Spleen (tissue), 11 donors: ENCODE results near the gene RGS6. TPM values are rescaled to one million over a fixed set of nuclear protein-coding genes. Genes with fewer than 3 reads are reported as not detected.

Experiments
- DNase-seq: peaks from one replicate; pipeline ENCODE4 v3.0.0-alpha.2; 2020
- H3K27ac ChIP-seq, 8 donors: fragments of 200-600 bp; sonication (generic) in 7 of 8; 1 replicate in 4 of 8; 2 replicates in 4 of 8; pipeline versions ENCODE4 v1.5.0 to v1.8.0; 2016 to 2021; ENCODE audit warnings: inconsistent platforms in 4 of 8, mild to moderate bottlenecking in 4 of 8, moderate library complexity in 1 of 8
- H3K27me3 ChIP-seq, 7 donors: fragments of 200-600 bp; sonication (generic) in 6 of 7; replicated peaks in 1 of 7; 1 replicate in 4 of 7; 2 replicates in 3 of 7; pipeline versions ENCODE4 v1.5.0 to v1.8.0; 2016 to 2021; ENCODE audit warnings: inconsistent platforms in 3 of 7, mild to moderate bottlenecking in 1 of 7
- H3K36me3 ChIP-seq, 6 donors: fragments of 200-600 bp; sonication (generic) in 5 of 6; 1 replicate in 4 of 6; 2 replicates in 2 of 6; pipeline versions ENCODE4 v1.5.0 to v1.8.0; 2016 to 2021; ENCODE audit warnings: inconsistent platforms in 2 of 6
- H3K4me1 ChIP-seq, 6 donors: fragments of 200-600 bp; sonication (generic) in 5 of 6; 1 replicate in 3 of 6; 2 replicates in 3 of 6; pipeline versions ENCODE4 v1.5.0 to v1.8.0; 2016 to 2021; ENCODE audit warnings: inconsistent platforms in 3 of 6
- H3K4me3 ChIP-seq, 8 donors: fragments of 200-600 bp; sonication (generic) in 7 of 8; 1 replicate in 4 of 8; 2 replicates in 4 of 8; pipeline versions ENCODE4 v1.5.0 to v1.8.0; 2016 to 2021; ENCODE audit warnings: inconsistent platforms in 4 of 8, mild to moderate bottlenecking in 4 of 8, moderate library complexity in 2 of 8
- H3K9me3 ChIP-seq, 8 donors: fragments of 200-600 bp; sonication (generic) in 7 of 8; 1 replicate in 4 of 8; 2 replicates in 4 of 8; pipeline versions ENCODE4 v1.5.0 to v1.8.0; 2016 to 2021; ENCODE audit warnings: inconsistent platforms in 4 of 8
- POLR2A ChIP-seq, 3 donors: fragments of 450-650 bp; IDR thresholded peaks; one replicate each; pipeline ENCODE4 v1.5.1; 2017; ENCODE audit warnings: antibody characterized with exemption in 3 of 3, mild to moderate bottlenecking in 1 of 3
- POLR2AphosphoS5 ChIP-seq, 3 donors: sonication (generic); formaldehyde crosslinking; IDR thresholded peaks; one replicate each; pipeline ENCODE4 v1.5.1; 2017; ENCODE audit warnings: antibody characterized with exemption in 3 of 3
- WGBS, 5 donors: extraction: QIAGEN DNeasy Blood & Tissue Kit in 3 of 5; methylation state at CpG; one replicate each; pipeline versions ENCODE4 v1.1.5 to v1.1.7; 2013 to 2018; 5-methylcytosine and 5-hydroxymethylcytosine counted together
- intact Hi-C: fragments of 100-400 bp; cut with DNase I; formaldehyde crosslinking; loops from one replicate; pipeline ENCODE4 v1.15.0; 2023; ENCODE audit warnings: low total_unique reads
- polyA plus RNA-seq, 3 donors: library from polyadenylated mRNA; stranded (reverse); fragments of 200-250 nt; gene quantifications; one replicate each; pipeline ENCODE4 v1.2.1, GENCODE V29; 2013
- total RNA-seq, 7 donors: library from RNA; depleted of rRNA in 3 of 7; stranded (reverse); fragments of >200 nt in 3 of 7; fragmentation: NEBNext Ultra II Directional in 4 of 7; extraction: Animal tissue kit (Norgen Biotek cat#: 25700) in 4 of 7; gene quantifications; one replicate each; pipeline versions ENCODE4 v1.1.0 to v1.2.1, GENCODE V29; 2016 to 2021
- TF ChIP-seq, protein P1 (sequence below), 11 experiments: fragments of 200-600 bp in 7 of 11; fragments of 450-650 bp in 4 of 11; sonication (generic) in 4 of 11; IDR thresholded peaks in 8 of 11; conservative IDR thresholded peaks in 3 of 11; 1 replicate in 7 of 11; 2 replicates in 4 of 11; pipeline versions ENCODE4 v1.4.0 to v1.8.0; 2016 to 2021; ENCODE audit warnings: antibody characterized with exemption in 11 of 11, inconsistent platforms in 4 of 11, mild to moderate bottlenecking in 1 of 11
- donor health status: healthy with polysubstance abuse.
- donor health status: DM: no; HTN: no; CAD: no; lungs with moderate emphysema.
- donor health status: DM: no; HTN: no; CAD: no.
- donor health status: Bipolar disorder and iron deficiency.
- donor health status: healthy.
- donor health status: DM: no; HTN: no; CAD: no.
- donor health status: DM: yes; HTN: yes; CAD: no.

RGS6 gene
- total and polyA plus RNA-seq, 10 donors = 0.20 to 8.1 (median 2.3) TPM

DNA sequence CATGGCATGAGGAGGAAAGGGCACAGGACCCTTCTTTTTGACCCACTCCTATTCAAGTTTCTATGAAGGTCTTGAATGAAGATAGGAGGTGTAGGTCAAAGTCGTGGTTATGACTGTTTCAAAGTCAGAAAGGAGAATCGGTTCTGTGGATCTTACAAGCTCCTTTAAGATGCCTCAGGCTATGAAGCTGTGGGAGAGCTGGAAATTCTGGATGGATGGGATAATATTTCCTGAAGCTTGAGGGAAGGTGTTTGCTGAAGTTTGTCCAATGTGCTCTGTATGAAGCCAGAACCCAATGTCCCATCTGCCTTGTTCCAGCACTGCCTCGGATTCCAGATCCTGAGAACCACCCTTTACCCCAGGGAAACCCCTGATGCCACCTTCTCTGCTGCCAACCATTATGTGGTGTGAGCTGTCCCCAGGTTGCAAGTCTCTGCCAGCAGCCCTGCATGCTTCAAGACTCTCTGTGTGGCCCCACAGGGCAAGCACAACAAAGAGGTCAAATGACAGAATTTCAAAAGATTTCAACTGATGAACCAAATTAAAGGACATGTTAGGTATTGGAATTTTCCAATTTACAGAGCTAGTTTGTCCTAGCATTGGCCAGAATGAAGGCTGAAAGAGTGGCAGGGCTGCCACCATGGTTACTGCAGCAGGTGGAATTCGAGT lies 472.0 kb downstream of the RGS6 start:
- intact Hi-C loops = no loop called here
- peaks cover 0 to 35% (median 0%) of the 10 kb centered on the region in 7 donors for H3K27me3 ChIP-seq
- H3K9me3 ChIP-seq = peaks cover 0 to 11% (median 4%) of the 10 kb centered on the region in 8 donors
- DNase-seq = no peak
- TF ChIP-seq POLR2AphosphoS5 (IDR thresholded peaks at IDR 0.05) = no peak
- TF ChIP-seq, protein P1, sequence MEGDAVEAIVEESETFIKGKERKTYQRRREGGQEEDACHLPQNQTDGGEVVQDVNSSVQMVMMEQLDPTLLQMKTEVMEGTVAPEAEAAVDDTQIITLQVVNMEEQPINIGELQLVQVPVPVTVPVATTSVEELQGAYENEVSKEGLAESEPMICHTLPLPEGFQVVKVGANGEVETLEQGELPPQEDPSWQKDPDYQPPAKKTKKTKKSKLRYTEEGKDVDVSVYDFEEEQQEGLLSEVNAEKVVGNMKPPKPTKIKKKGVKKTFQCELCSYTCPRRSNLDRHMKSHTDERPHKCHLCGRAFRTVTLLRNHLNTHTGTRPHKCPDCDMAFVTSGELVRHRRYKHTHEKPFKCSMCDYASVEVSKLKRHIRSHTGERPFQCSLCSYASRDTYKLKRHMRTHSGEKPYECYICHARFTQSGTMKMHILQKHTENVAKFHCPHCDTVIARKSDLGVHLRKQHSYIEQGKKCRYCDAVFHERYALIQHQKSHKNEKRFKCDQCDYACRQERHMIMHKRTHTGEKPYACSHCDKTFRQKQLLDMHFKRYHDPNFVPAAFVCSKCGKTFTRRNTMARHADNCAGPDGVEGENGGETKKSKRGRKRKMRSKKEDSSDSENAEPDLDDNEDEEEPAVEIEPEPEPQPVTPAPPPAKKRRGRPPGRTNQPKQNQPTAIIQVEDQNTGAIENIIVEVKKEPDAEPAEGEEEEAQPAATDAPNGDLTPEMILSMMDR (IDR thresholded peaks at IDR 0.05 in 8 of 11, conservative IDR thresholded peaks at IDR 0.05 in 3 of 11) = no peak
- no peak for TF ChIP-seq POLR2A (IDR thresholded peaks at IDR 0.05)
- 82 to 91% (median 84%) methylated on average over 4 of the region's 4 CpGs for WGBS, 5 donors
- H3K36me3 ChIP-seq = no peaks in the 10 kb centered on the region
- H3K4me1 ChIP-seq = no peaks in the 10 kb centered on the region
- H3K4me3 ChIP-seq = no peak overlapping the region
- H3K27ac ChIP-seq = no peak overlapping the region

DNA sequence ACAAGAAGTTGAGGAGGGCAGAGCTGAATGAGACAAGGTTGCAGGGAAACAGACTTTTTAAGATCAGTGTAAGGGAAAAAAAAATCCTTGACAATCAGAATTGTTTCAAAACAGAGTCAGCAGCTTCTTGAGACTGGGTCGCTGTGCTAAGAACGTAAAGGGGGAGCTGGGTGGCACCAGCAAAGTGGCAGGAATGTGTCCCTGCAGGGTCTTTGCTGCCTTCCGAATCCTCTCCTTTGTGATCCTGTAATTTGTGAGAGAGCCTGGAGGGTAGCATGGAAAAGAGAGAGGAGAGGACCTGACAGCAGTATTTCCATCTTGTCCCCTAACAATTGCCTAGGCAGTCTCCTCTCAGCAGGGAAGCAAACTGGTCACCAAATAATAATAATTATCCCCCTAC lies 472.8 kb downstream of the RGS6 start:
- intact Hi-C loops = no loop called here
- peaks cover 0 to 14% (median 9%) of the 10 kb centered on the region in 8 donors for H3K9me3 ChIP-seq
- 75 to 97% (median 88%) methylated on average over 3 of the region's 3 CpGs for WGBS, 5 donors
- no peak for DNase-seq
- no peaks in the 10 kb centered on the region for H3K36me3 ChIP-seq
- H3K4me1 ChIP-seq = no peaks in the 10 kb centered on the region
- H3K27me3 ChIP-seq = peaks cover 0 to 35% (median 0%) of the 10 kb centered on the region in 7 donors
- TF ChIP-seq POLR2AphosphoS5 (IDR thresholded peaks at IDR 0.05) (no peak), POLR2A (IDR thresholded peaks at IDR 0.05) (no peak)
- TF ChIP-seq, protein P1 (IDR thresholded peaks at IDR 0.05 in 8 of 11, conservative IDR thresholded peaks at IDR 0.05 in 3 of 11) = no peak
- H3K27ac ChIP-seq = no peak overlapping the region
- no peak overlapping the region for H3K4me3 ChIP-seq

DNA sequence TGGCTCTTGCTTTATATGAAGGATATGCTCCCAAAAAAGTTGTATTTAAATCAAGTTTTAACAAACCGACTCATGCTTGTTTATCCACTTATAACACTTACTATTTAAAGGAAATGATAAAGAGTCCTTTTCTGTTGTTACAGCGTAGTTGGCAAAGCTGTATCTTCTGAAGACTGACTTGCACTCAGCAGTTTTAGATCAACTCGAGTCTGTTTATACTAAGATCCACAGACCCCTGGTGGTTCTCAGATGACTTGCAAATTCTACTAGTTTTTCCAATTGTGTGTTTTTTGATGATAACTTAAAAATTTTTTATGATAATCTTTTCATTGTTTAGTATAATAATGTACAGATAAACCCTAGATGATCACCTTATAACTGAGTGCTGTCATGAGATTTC lies 475.8 kb downstream of the RGS6 start:
- H3K36me3 ChIP-seq = no peaks in the 10 kb centered on the region
- no peaks in the 10 kb centered on the region for H3K4me1 ChIP-seq
- no peak overlapping the region for H3K4me3 ChIP-seq
- no peak for DNase-seq
- H3K27ac ChIP-seq = no peak overlapping the region
- TF ChIP-seq POLR2A (IDR thresholded peaks at IDR 0.05) (no peak), POLR2AphosphoS5 (IDR thresholded peaks at IDR 0.05) (no peak)
- TF ChIP-seq, protein P1 (IDR thresholded peaks at IDR 0.05 in 8 of 11, conservative IDR thresholded peaks at IDR 0.05 in 3 of 11) = no peak
- WGBS, 5 donors = 28 to 68% (median 45%) methylated on average over 3 of the region's 3 CpGs
- H3K27me3 ChIP-seq = peaks cover 0 to 11% (median 0%) of the 10 kb centered on the region in 7 donors
- H3K9me3 ChIP-seq = peaks cover 0 to 14% (median 9%) of the 10 kb centered on the region in 8 donors
- intact Hi-C loops = no loop called here

DNA sequence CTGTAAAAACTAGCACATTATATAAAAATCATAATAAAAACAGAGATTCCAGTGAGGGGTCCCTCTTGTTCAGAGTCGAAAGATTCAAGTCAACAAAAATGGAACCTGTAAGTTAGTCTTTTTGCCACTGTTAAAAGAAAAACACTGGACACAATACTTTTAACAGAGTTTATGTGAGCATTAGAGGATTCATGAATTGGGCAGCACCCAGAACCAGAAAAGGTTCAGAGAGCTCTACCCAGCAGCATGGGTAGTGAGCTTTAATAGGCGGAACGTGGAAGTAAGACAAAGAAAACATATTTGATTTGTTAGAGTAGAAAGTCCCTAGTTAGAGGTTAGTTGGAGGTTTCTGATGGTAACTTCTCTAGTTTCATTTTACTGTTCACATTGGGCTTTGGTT lies 476.8 kb downstream of the RGS6 start:
- no peak overlapping the region for H3K4me3 ChIP-seq
- H3K4me1 ChIP-seq = no peaks in the 10 kb centered on the region
- peaks cover 0 to 14% (median 9%) of the 10 kb centered on the region in 8 donors for H3K9me3 ChIP-seq
- no peak overlapping the region for H3K27ac ChIP-seq
- no peak for DNase-seq
- 91 to 97% (median 94%) methylated on average over 3 of the region's 3 CpGs for WGBS, 5 donors
- no peaks in the 10 kb centered on the region for H3K36me3 ChIP-seq
- intact Hi-C loops = no loop called here
- TF ChIP-seq POLR2A (IDR thresholded peaks at IDR 0.05) (no peak), POLR2AphosphoS5 (IDR thresholded peaks at IDR 0.05) (no peak)
- TF ChIP-seq, protein P1 (IDR thresholded peaks at IDR 0.05 in 8 of 11, conservative IDR thresholded peaks at IDR 0.05 in 3 of 11) = no peak
- peaks cover 0 to 8% (median 0%) of the 10 kb centered on the region in 7 donors for H3K27me3 ChIP-seq
